HG02870 (cell line): ENCODE data around the gene SOX13.

Experiments
- ATAC-seq: cut with Tn5 transposase; IDR thresholded peaks from one replicate; pipeline ENCODE4 v1.9.1; 2021; ENCODE audit warnings: mild to moderate bottlenecking, moderate library complexity; ENCODE audit not compliant: unreplicated experiment

SOX13 gene

GRCh38 chr1:204103431-204103741 is 30.5 kb downstream of the SOX13 start:
- no peak for ATAC-seq

- no peak for ATAC-seq
Observed at GRCh38 chr1:204104331-204105130, 31.6 kb downstream of the SOX13 start.

- no peak for ATAC-seq
Observed at GRCh38 chr1:204105131-204105515, 32.2 kb downstream of the SOX13 start.

GRCh38 chr1:204106825-204107224 is 33.9 kb downstream of the SOX13 start:
- no peak for ATAC-seq

- ATAC-seq, result no peak
Observed at GRCh38 chr1:204107892-204108291, 35.0 kb downstream of the SOX13 start.

- ATAC-seq, result no peak
Observed at GRCh38 chr1:204108312-204109141, 35.6 kb downstream of the SOX13 start.

GRCh38 chr1:204110894-204111633 is 38.1 kb downstream of the SOX13 start:
- no peak for ATAC-seq

GRCh38 chr1:204112876-204113730 is 40.2 kb downstream of the SOX13 start:
- no peak for ATAC-seq

GRCh38 chr1:204113896-204114295 is 41.0 kb downstream of the SOX13 start:
- ATAC-seq, result no peak

- no peak for ATAC-seq
Observed at GRCh38 chr1:204114606-204115005, 41.7 kb downstream of the SOX13 start.

- no peak for ATAC-seq
Observed at GRCh38 chr1:204115116-204115515, 42.2 kb downstream of the SOX13 start.

- ATAC-seq, result no peak
Observed at GRCh38 chr1:204116539-204116938, 43.6 kb downstream of the SOX13 start.

GRCh38 chr1:204121840-204122555 is 49.1 kb downstream of the SOX13 start:
- no peak for ATAC-seq

GRCh38 chr1:204123376-204123775 is 50.5 kb downstream of the SOX13 start:
- ATAC-seq, result no peak

GRCh38 chr1:204124639-204125038 is 51.7 kb downstream of the SOX13 start:
- no peak for ATAC-seq

GRCh38 chr1:204125759-204126351 is 52.9 kb downstream of the SOX13 start:
- ATAC-seq, result no peak

- no peak for ATAC-seq
Observed at GRCh38 chr1:204126386-204126785, 53.5 kb downstream of the SOX13 start.

- no peak for ATAC-seq
Observed at GRCh38 chr1:204126956-204127355, 54.0 kb downstream of the SOX13 start.

- ATAC-seq, result no peak
Observed at GRCh38 chr1:204127597-204128242, 54.8 kb downstream of the SOX13 start.
